HepG2 (cell line): ENCODE measurements around the gene DNASE1L2. TPM values are rescaled to one million over a fixed set of nuclear protein-coding genes. Genes with fewer than 3 reads are reported as not detected.

Experiments
- BCLAF1 ChIP-seq: fragments of 450-650 bp; IDR thresholded peaks from 2 replicates; pipeline ENCODE4 v1.6.1; 2017; ENCODE audit warnings: mild to moderate bottlenecking
- CERS6 ChIP-seq: sonication (generic); formaldehyde crosslinking; IDR thresholded peaks from 2 replicates; pipeline ENCODE4 v1.5.0; 2020; ENCODE audit warnings: missing genetic modification reagents
- DZIP1 ChIP-seq: sonication (generic); formaldehyde crosslinking; IDR thresholded peaks from 2 replicates; pipeline ENCODE4 v1.5.0; 2020; ENCODE audit warnings: mild to moderate bottlenecking, missing genetic modification reagents
- FOXA3 ChIP-seq: IDR thresholded peaks from 2 replicates; pipeline ENCODE4 v1.6.1; 2016; ENCODE audit warnings: missing genetic modification reagents, missing compliant biosample characterization
- NFYB ChIP-seq: sonication (generic); formaldehyde crosslinking; IDR thresholded peaks from 2 replicates; pipeline ENCODE4 v1.4.0; 2020; ENCODE audit warnings: missing genetic modification reagents
- RXRA ChIP-seq: sonication (generic); formaldehyde crosslinking; IDR thresholded peaks from 2 replicates; pipeline ENCODE4 v1.5.1; 2020; ENCODE audit warnings: missing genetic modification reagents
- SOX13 ChIP-seq, 3 experiments: fragments of 450-650 bp in 1 of 3; sonication (generic) in 1 of 3; formaldehyde crosslinking in 1 of 3; IDR thresholded peaks in 2 of 3; conservative IDR thresholded peaks in 1 of 3; 2 replicates each; pipeline versions ENCODE4 v1.5.0 to v1.6.1; 2016 to 2020; ENCODE audit warnings: antibody characterized with exemption in 1 of 3, mild to moderate bottlenecking in 1 of 3, missing compliant biosample characterization in 1 of 3, missing genetic modification reagents in 1 of 3, moderate library complexity in 1 of 3
- SRY ChIP-seq: sonication (generic); formaldehyde crosslinking; IDR thresholded peaks from 2 replicates; pipeline ENCODE4 v1.8.0; 2022; ENCODE audit warnings: mild to moderate bottlenecking, missing genetic modification reagents
- TAF15 ChIP-seq: fragments of 200-400 bp; formaldehyde crosslinking; IDR thresholded peaks from one replicate; pipeline ENCODE4 v1.6.1; 2018; ENCODE audit warnings: mild to moderate bottlenecking, low read depth, low read length; ENCODE audit not compliant: poor library complexity, severe bottlenecking
- ZC3H4 ChIP-seq: sonication (generic); formaldehyde crosslinking; IDR thresholded peaks from 2 replicates; pipeline ENCODE4 v1.4.0; 2020; ENCODE audit warnings: missing genetic modification reagents, borderline replicate concordance
- ZHX2 ChIP-seq, 2 experiments: sonication (generic) in 1 of 2; formaldehyde crosslinking in 1 of 2; IDR thresholded peaks; 2 replicates each; pipeline versions ENCODE4 v1.6.1 to v1.9.0; 2014 to 2022; ENCODE audit warnings: antibody characterized with exemption in 1 of 2, borderline replicate concordance in 1 of 2, inconsistent platforms in 1 of 2, low read depth in 1 of 2, missing genetic modification reagents in 1 of 2
- ZNF264 ChIP-seq: sonication (generic); formaldehyde crosslinking; IDR thresholded peaks from 2 replicates; pipeline ENCODE4 v1.4.0; 2020; ENCODE audit warnings: missing genetic modification reagents
- ZNF333 ChIP-seq: sonication (generic); formaldehyde crosslinking; IDR thresholded peaks from 2 replicates; pipeline ENCODE4 v1.4.0; 2020; ENCODE audit warnings: mild to moderate bottlenecking, missing genetic modification reagents, borderline replicate concordance
- ZNF746 ChIP-seq: sonication (generic); formaldehyde crosslinking; IDR thresholded peaks from 2 replicates; pipeline ENCODE4 v1.8.0; 2022; ENCODE audit warnings: mild to moderate bottlenecking, missing genetic modification reagents
- polyA plus RNA-seq, 8 experiments: library from polyadenylated mRNA; depleted of rRNA in 3 of 8; stranded (reverse) in 7 of 8; unstranded in 1 of 8; fragments of >200 nt; fragmentation: Illumina TruSeq in 4 of 8; extraction: Trizol in 4 of 8; gene quantifications; 2 replicates each; pipeline versions ENCODE4 v1.2.1 to v1.2.3, GENCODE V29; 2011 to 2016; ENCODE audit warnings: low read depth in 4 of 8, missing spikeins in 1 of 8, mixed read lengths in 1 of 8; ENCODE audit not compliant: insufficient read depth in 1 of 8
- total RNA-seq, 5 experiments: library from RNA; depleted of rRNA; stranded (reverse); fragments of >200 nt; fragmentation: Illumina TruSeq; extraction: Trizol; gene quantifications; 2 replicates each; pipeline ENCODE4 v1.2.3, GENCODE V29; 2016; ENCODE audit warnings: low read depth in 1 of 5

The DNASE1L2 gene
- total and polyA plus RNA-seq, 2 of the 13 experiments (the other 11 are each of a cell fraction or from before 2014, with no cell fraction given) = 0.44 to 0.50 TPM

- TF ChIP-seq ZHX2 (IDR thresholded peaks at IDR 0.05; ENCODE audit: low read depth) (peak; percentile 99), ZHX2 (CRISPR knock-in tag; IDR thresholded peaks at IDR 0.05; ENCODE audit: borderline replicate concordance) (no peak), ZNF333 (CRISPR knock-in tag) (0 out of 2 replicates have a peak, but pooled peaks have one; percentile 58), NFYB (CRISPR knock-in tag) (peak; percentile 11; the same call in 1 of the 2 replicates), CERS6 (CRISPR knock-in tag) (0 out of 2 replicates have a peak, but pooled peaks have one; percentile 54), DZIP1 (CRISPR knock-in tag) (peak; percentile 56; the same call in 1 of the 2 replicates), BCLAF1 (no peak), SRY (peak; percentile 78; the same call in 1 of the 2 replicates), TAF15 (no peak), FOXA3 (peak; percentile 68), RXRA (CRISPR knock-in tag) (peak; percentile 64; the same call in 1 of the 2 replicates), ZNF264 (CRISPR knock-in tag) (no peak), ZC3H4 (CRISPR knock-in tag) (no peak), ZNF746 (CRISPR knock-in tag) (peak; percentile 61; the same call in 1 of the 2 replicates), SOX13 (IDR thresholded peaks at IDR 0.05) (no peak; the same call in 1 of the 2 replicates), SOX13 (CRISPR knock-in tag; conservative IDR thresholded peaks at IDR 0.05 in 1 of 2, IDR thresholded peaks at IDR 0.05 in 1 of 2) (0 out of 4 replicates have a peak, but pooled peaks of 1 of the 2 experiments have one; percentile 23)
Observed at GRCh38 chr16:2223221-2223941, 12.9 kb upstream of the DNASE1L2 start, which contains the start of gene E4F1 (continued).
